Esophagus muscularis mucosa (tissue), 4 donors: ENCODE data around the gene ANKRD53. TPM values are rescaled to one million over a fixed set of nuclear protein-coding genes. Genes with fewer than 3 reads are reported as not detected.

Source experiments
- DNase-seq: peaks from one replicate; pipeline ENCODE4 v3.0.0-alpha.2; 2017; ENCODE audit errors: extremely low spot score
- H3K27ac ChIP-seq, 4 donors: fragments of 200-600 bp; sonication (generic); replicated peaks in 1 of 4; 1 replicate in 3 of 4; 2 replicates in 1 of 4; pipeline ENCODE4 v1.5.1; 2016 to 2019; ENCODE audit warnings: mild to moderate bottlenecking in 1 of 4
- H3K27me3 ChIP-seq, 4 donors: fragments of 200-600 bp; sonication (generic); one replicate each; pipeline versions ENCODE4 v1.5.1 to v1.6.0; 2016 to 2019
- H3K36me3 ChIP-seq, 4 donors: fragments of 200-600 bp; sonication (generic); one replicate each; pipeline ENCODE4 v1.5.1; 2016 to 2019
- H3K4me1 ChIP-seq, 4 donors: fragments of 200-600 bp; sonication (generic); one replicate each; pipeline ENCODE4 v1.5.1; 2016 to 2019
- H3K4me3 ChIP-seq, 4 donors: fragments of 200-600 bp; sonication (generic); 1 replicate in 2 of 4; 2 replicates in 2 of 4; pipeline ENCODE4 v1.5.1; 2016 to 2019; ENCODE audit warnings: mild to moderate bottlenecking in 4 of 4, moderate library complexity in 1 of 4
- H3K9me3 ChIP-seq, 4 donors: fragments of 200-600 bp; sonication (generic); 1 replicate in 3 of 4; 2 replicates in 1 of 4; pipeline ENCODE4 v1.5.1; 2016 to 2019
- EP300 ChIP-seq: sonication (generic); formaldehyde crosslinking; IDR thresholded peaks from one replicate; pipeline ENCODE4 v1.6.1; 2017; ENCODE audit warnings: antibody characterized with exemption
- POLR2A ChIP-seq: fragments of 450-650 bp; IDR thresholded peaks from one replicate; pipeline ENCODE4 v1.6.1; 2017; ENCODE audit warnings: antibody characterized with exemption, moderate library complexity, mild to moderate bottlenecking, low read depth
- POLR2AphosphoS5 ChIP-seq, 2 donors: sonication (generic); formaldehyde crosslinking; IDR thresholded peaks; one replicate each; pipeline ENCODE4 v1.6.1; 2017; ENCODE audit warnings: antibody characterized with exemption in 2 of 2
- WGBS: methylation state at CpG from one replicate; pipeline ENCODE4 v1.1.5; 2018; 5-methylcytosine and 5-hydroxymethylcytosine counted together
- intact Hi-C: fragments of 100-400 bp; cut with DNase I; formaldehyde crosslinking; loops from one replicate; pipeline ENCODE4 v1.15.1; 2023
- total RNA-seq, 4 donors: library from RNA; depleted of rRNA; stranded (reverse); fragments of >200 nt; gene quantifications; one replicate each; pipeline versions ENCODE4 v1.1.0 to v1.2.1, GENCODE V29; 2016
- TF ChIP-seq, protein P1 (sequence below), 3 experiments: fragments of 200-600 bp in 2 of 3; fragments of 450-650 bp in 1 of 3; sonication (generic) in 2 of 3; IDR thresholded peaks; one replicate each; pipeline ENCODE4 v1.5.1; 2017 to 2019; ENCODE audit warnings: antibody characterized with exemption in 3 of 3, mild to moderate bottlenecking in 2 of 3, moderate library complexity in 1 of 3

ANKRD53 gene, protein sequence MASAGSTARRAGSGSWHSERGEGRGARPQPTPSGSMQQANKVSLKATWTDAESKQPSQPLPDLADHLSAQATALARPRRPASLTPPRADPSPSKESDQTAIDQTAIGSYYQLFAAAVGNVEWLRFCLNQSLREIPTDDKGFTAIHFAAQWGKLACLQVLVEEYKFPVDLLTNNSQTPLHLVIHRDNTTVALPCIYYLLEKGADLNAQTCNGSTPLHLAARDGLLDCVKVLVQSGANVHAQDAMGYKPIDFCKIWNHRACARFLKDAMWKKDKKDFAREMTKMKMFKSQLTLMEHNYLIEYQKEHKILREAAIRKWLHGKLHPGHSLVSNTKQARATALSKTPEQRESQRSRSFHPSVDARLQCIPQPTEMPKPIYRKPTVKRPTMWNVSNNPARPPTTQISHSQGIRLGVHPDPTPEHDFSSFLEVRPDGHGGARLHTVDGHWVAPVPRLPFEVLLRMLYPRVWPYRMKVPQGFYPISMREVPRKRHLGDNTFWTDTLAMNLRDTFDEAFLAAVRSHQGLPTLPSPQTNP
- total RNA-seq = 1 to 10 TPM in 1 of 4 donors, under 1 TPM in 3; under 0.01 to 3.2 (median 0.82) TPM

DNA sequence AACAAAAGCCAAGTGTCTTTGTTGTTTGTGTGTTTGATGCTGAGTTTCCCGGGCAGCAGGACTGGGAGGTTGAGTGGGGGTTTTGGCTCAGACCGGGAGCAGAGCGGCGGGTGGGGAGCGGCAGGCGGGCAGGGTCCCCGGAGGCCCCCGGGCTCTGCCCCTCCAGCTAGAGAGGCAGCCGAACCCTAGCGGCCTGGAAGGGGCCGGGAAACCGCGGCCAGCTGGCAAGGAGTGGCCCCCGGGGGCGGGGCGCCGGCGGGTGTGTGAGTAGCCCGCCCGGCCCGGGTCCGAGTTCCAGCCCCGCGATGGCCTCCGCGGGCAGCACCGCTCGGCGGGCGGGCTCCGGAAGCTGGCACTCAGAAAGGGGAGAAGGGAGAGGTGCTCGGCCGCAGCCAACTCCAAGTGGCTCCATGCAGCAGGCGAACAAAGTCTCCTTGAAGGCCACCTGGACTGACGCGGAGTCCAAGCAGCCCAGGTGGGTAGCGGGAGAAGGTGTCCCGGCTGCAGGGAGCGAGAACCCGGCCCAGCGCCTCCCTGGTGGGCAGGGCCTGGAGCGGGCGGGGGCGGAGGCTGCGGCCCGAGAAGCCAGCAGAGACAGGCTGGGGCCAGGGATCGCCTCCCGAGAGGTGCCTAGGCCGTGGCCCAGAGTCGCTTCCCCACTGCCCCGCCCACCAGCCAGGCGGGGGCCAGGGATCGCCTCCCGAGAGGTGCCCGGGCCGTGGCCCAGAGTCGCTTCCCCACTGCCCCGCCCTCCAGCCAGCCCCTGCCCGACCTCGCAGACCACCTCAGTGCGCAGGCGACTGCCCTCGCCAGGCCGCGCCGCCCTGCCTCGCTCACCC is at the start of gene ANKRD53:
ANKRD53 (plus strand) TSS at position 290 of the 839 bp plus-strand sequence; CDS start at position 306, 16 bp downstream.
- no peak for TF ChIP-seq EP300
- TF ChIP-seq POLR2AphosphoS5 (IDR thresholded peaks at IDR 0.05) = peak in 1 of 2 donors; percentile 15
- 2% methylated on average over 32 of the region's 67 CpGs for WGBS
- DNase-seq = peak; percentile 91

DNA sequence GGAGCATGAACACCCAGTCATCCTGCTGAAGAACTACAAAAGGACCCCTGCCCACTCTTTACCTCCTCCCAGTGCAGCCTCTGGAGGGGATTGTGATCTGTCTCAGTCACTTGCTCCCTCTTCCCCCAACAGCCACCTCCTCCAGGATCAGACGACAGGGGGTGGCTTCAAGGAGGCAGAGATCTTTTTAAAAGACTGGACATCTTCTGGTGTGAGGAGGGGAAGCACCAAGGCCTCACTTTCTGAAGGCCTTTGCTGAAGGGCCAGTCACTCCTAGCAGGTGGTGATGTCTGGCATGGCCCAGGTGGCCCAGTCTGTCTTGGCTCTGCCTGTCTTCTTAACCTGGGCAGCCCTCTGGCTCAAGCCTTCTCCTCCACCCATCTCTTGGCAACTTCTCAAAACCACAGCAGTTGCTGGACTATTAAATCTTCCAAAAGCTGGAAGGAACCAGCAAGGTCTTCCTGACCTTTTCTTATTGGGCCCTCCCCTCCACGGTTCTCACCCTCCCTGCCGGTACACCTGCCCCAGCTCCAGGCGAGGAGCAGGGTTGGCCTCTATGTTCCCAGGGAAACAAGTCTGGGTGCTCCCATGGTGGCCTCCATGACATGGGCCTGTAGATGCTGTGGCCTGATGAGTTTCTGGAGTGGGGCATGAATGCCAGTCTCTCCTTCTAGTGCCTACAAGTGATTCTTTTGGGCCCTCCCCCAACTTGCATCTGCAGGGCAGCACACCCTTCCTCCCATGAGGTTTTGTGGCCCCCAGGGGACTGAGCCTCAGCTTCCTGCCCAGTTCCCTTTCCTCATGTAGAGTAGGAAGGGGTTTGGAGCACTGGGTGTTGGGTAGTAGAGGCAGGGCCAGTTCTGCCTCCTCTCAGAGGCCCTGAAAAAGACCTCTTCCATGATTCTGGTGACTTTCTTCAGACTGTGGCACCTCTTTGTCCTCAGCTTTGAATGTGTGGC is 47.8 kb upstream of the ANKRD53 start:
- WGBS = 81% methylated on average over 4 of the region's 4 CpGs
- Histone ChIP-seq H3K4me1 (no peaks in the 10 kb centered on the region), H3K27ac (no peak overlapping the region), H3K4me3 (no peak overlapping the region), H3K9me3 (no peaks in the 10 kb centered on the region), H3K27me3 (peaks cover 0 to 55% (median 0%) of the 10 kb centered on the region in 4 donors), H3K36me3 (no peaks in the 10 kb centered on the region)
- peak; percentile 78 for DNase-seq
- TF ChIP-seq POLR2A = no peak
- no peak for TF ChIP-seq EP300
- no peak for TF ChIP-seq POLR2AphosphoS5 (IDR thresholded peaks at IDR 0.05)
- TF ChIP-seq, protein P1, sequence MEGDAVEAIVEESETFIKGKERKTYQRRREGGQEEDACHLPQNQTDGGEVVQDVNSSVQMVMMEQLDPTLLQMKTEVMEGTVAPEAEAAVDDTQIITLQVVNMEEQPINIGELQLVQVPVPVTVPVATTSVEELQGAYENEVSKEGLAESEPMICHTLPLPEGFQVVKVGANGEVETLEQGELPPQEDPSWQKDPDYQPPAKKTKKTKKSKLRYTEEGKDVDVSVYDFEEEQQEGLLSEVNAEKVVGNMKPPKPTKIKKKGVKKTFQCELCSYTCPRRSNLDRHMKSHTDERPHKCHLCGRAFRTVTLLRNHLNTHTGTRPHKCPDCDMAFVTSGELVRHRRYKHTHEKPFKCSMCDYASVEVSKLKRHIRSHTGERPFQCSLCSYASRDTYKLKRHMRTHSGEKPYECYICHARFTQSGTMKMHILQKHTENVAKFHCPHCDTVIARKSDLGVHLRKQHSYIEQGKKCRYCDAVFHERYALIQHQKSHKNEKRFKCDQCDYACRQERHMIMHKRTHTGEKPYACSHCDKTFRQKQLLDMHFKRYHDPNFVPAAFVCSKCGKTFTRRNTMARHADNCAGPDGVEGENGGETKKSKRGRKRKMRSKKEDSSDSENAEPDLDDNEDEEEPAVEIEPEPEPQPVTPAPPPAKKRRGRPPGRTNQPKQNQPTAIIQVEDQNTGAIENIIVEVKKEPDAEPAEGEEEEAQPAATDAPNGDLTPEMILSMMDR (IDR thresholded peaks at IDR 0.05) = no peak
- intact Hi-C loops = no loop called here

More for the DNA sequence above, at the start of gene ANKRD53:
- Histone ChIP-seq H3K36me3 (peaks cover 0 to 9% (median 4%) of the 10 kb centered on the region in 4 donors), H3K4me3 (peak within 1 kb of the TSS; percentile 54 to 69 (median 61)), H3K4me1 (peaks cover 15 to 32% (median 25%) of the 10 kb centered on the region in 4 donors), H3K9me3 (no peaks in the 10 kb centered on the region), H3K27me3 (no peaks in the 10 kb centered on the region), H3K27ac (peak within 1 kb of the TSS; percentile 80 to 93 (median 88))
- intact Hi-C loops = no loop called here

DNA sequence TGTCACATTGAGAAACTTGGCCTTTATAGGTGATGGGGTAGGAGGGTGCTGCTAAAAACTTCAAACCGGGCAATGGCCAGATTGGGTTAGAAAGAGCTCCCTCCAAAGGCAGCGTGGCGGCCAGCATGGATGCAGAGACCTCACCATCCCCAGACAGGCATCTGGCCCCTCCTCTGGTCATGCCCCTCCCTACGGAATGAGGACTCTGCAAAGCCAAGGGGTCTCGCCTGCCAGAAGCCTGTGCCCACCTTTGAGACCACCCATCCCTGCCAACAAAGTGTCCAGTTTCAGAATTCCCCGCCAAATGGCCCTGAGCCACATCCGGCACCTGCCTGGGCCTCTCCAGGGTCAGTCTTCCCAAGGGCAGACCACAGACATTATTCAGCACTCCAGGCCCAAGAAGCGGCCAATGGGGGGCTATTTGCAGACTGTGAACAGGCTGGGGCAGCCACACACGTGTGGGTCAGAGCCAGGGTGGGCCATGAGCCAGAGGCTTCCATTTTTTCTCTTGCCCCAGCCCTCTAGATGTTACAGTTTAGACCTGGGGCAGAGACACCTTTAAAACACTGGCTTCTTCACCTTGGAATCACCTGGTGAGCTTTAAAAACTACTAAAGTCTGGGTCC is 46.9 kb upstream of the ANKRD53 start:
- Histone ChIP-seq H3K9me3 (no peaks in the 10 kb centered on the region), H3K27me3 (peaks cover 0 to 63% (median 0%) of the 10 kb centered on the region in 4 donors), H3K27ac (no peak overlapping the region), H3K4me3 (no peak overlapping the region), H3K36me3 (no peaks in the 10 kb centered on the region), H3K4me1 (no peaks in the 10 kb centered on the region)
- TF ChIP-seq POLR2AphosphoS5 (IDR thresholded peaks at IDR 0.05) (no peak), EP300 (no peak), POLR2A (no peak)
- TF ChIP-seq, protein P1 (IDR thresholded peaks at IDR 0.05) = no peak
- intact Hi-C loops = no loop called here
- DNase-seq = peak; percentile 86
- WGBS = 77% methylated on average over 9 of the region's 9 CpGs

DNA sequence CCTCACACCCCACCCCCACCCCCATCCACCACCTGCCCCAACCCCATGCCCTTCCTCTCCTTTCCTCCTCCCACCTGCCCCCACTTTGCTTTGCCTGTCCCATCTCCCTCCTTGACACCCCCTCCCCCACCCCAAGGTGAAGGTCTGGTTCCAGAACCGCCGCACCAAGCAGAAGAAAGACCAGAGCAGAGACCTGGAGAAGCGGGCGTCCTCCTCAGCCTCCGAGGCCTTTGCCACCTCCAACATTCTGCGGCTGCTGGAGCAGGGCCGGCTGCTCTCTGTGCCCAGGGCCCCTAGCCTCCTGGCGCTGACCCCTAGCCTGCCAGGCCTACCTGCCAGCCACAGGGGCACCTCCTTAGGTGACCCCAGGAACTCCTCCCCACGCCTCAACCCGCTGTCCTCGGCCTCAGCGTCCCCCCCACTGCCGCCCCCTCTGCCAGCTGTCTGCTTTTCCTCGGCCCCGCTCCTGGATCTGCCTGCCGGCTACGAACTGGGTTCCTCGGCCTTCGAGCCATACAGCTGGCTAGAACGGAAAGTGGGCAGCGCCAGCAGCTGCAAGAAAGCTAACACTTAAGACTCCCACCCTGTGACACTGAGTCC is 45.7 kb upstream of the ANKRD53 start:
- intact Hi-C loops = no loop called here
- peak; percentile 60 for DNase-seq
- WGBS = 88% methylated on average over 12 of the region's 21 CpGs
- Histone ChIP-seq H3K27ac (no peak overlapping the region), H3K36me3 (no peaks in the 10 kb centered on the region), H3K27me3 (peaks cover 0 to 72% (median 0%) of the 10 kb centered on the region in 4 donors), H3K4me1 (no peaks in the 10 kb centered on the region), H3K4me3 (no peak overlapping the region), H3K9me3 (no peaks in the 10 kb centered on the region)
- TF ChIP-seq EP300 = no peak
- TF ChIP-seq, protein P1 (IDR thresholded peaks at IDR 0.05) = no peak
- TF ChIP-seq POLR2AphosphoS5 (IDR thresholded peaks at IDR 0.05) = no peak
- no peak for TF ChIP-seq POLR2A
